Gastroesophageal sphincter (tissue), 4 donors: ENCODE results near the gene CCDC61. TPM values are rescaled to one million over a fixed set of nuclear protein-coding genes. Genes with fewer than 3 reads are reported as not detected.

Experiments used
- ATAC-seq: fragments of 150-250 bp; one replicate; pipeline ENCODE4 v1.9.1; 2016; ENCODE audit warnings: mild to moderate bottlenecking, moderate library complexity
- H3K27ac ChIP-seq, 4 donors: fragments of 200-600 bp; sonication (generic) in 3 of 4; 1 replicate in 3 of 4; 2 replicates in 1 of 4; pipeline ENCODE4 v1.5.1; 2016 to 2019
- H3K27me3 ChIP-seq: fragments of 200-600 bp; sonication (generic); one replicate; pipeline ENCODE4 v1.5.1; 2019
- H3K36me3 ChIP-seq, 2 donors: fragments of 200-600 bp; sonication (generic); one replicate each; pipeline ENCODE4 v1.5.1; 2019; ENCODE audit warnings: control low read depth in 1 of 2
- H3K4me1 ChIP-seq, 3 donors: fragments of 200-600 bp; sonication (generic); 1 replicate in 2 of 3; 2 replicates in 1 of 3; pipeline ENCODE4 v1.5.1; 2016 to 2019; ENCODE audit warnings: control low read depth in 2 of 3
- H3K4me3 ChIP-seq, 2 donors: fragments of 200-600 bp; sonication (generic); one replicate each; pipeline ENCODE4 v1.5.1; 2019; ENCODE audit warnings: mild to moderate bottlenecking in 1 of 2, moderate library complexity in 1 of 2
- H3K9me3 ChIP-seq, 3 donors: fragments of 200-600 bp; sonication (generic); one replicate each; pipeline ENCODE4 v1.5.1; 2017 to 2019; ENCODE audit warnings: control low read depth in 2 of 3
- EP300 ChIP-seq: sonication (generic); formaldehyde crosslinking; IDR thresholded peaks from one replicate; pipeline ENCODE4 v1.6.1; 2017; ENCODE audit warnings: antibody characterized with exemption, mild to moderate bottlenecking
- POLR2A ChIP-seq, 2 donors: fragments of 450-650 bp; IDR thresholded peaks; one replicate each; pipeline ENCODE4 v1.6.1; 2017; ENCODE audit warnings: antibody characterized with exemption in 2 of 2, mild to moderate bottlenecking in 2 of 2, moderate library complexity in 1 of 2
- POLR2AphosphoS5 ChIP-seq: sonication (generic); formaldehyde crosslinking; IDR thresholded peaks from one replicate; pipeline ENCODE4 v1.6.1; 2017; ENCODE audit warnings: antibody characterized with exemption
- WGBS, 2 donors: methylation state at CpG; one replicate each; pipeline ENCODE4 v1.1.5; 2018; ENCODE audit warnings: low coverage in 1 of 2; 5-methylcytosine and 5-hydroxymethylcytosine counted together
- total RNA-seq, 4 donors: library from RNA; depleted of rRNA; stranded (reverse); fragments of >200 nt; gene quantifications; one replicate each; pipeline ENCODE4 v1.1.0, GENCODE V29; 2016
- TF ChIP-seq, protein P1 (sequence below), 4 experiments: fragments of 200-600 bp in 2 of 4; fragments of 450-650 bp in 2 of 4; sonication (generic) in 1 of 4; IDR thresholded peaks; one replicate each; pipeline ENCODE4 v1.5.1; 2017 to 2019; ENCODE audit warnings: antibody characterized with exemption in 4 of 4, mild to moderate bottlenecking in 2 of 4, moderate library complexity in 2 of 4

CCDC61 gene
- total RNA-seq, 4 donors from 2014 or later, result 4.2 to 9.4 (median 6.4) TPM

DNA sequence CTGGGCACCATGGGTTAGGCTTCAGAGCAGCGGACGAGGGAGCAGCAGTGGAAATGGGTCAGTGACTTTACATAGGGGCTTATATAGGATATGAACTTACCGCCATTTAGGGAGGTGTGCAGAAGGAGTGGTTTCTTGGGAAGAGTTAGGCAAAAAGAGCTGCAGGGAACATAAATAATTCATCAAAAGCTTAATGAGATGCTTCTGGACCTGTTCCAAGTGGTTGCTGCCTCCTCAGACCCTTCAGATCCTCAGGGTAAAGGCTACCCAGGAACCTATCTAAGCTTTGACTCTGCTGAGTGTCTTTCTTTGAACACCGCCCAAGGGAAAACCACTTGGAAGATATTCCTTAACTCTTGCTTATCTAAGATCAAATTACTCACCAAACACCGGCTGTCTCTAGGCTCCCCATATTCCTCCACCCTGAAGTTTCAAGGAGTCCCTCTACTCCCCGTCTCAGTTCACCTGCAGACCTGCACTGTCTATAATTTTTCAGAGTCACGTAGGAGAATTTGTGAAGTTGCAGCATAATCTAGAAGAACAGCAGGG, 45.8 kb downstream of the CCDC61 start, which contains the start of gene IGFL4:
Gene IGFL4 (minus strand): TSS at position 51 of the 549 bp plus-strand sequence. CDS start 40 bp downstream, at position 11.
- no peak for TF ChIP-seq POLR2A (IDR thresholded peaks at IDR 0.05)
- TF ChIP-seq, protein P1, sequence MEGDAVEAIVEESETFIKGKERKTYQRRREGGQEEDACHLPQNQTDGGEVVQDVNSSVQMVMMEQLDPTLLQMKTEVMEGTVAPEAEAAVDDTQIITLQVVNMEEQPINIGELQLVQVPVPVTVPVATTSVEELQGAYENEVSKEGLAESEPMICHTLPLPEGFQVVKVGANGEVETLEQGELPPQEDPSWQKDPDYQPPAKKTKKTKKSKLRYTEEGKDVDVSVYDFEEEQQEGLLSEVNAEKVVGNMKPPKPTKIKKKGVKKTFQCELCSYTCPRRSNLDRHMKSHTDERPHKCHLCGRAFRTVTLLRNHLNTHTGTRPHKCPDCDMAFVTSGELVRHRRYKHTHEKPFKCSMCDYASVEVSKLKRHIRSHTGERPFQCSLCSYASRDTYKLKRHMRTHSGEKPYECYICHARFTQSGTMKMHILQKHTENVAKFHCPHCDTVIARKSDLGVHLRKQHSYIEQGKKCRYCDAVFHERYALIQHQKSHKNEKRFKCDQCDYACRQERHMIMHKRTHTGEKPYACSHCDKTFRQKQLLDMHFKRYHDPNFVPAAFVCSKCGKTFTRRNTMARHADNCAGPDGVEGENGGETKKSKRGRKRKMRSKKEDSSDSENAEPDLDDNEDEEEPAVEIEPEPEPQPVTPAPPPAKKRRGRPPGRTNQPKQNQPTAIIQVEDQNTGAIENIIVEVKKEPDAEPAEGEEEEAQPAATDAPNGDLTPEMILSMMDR (IDR thresholded peaks at IDR 0.05), result no peak
- no peak for TF ChIP-seq POLR2AphosphoS5
- TF ChIP-seq EP300, result no peak
- 43 to 73% methylated on average over 3 to 7 of the region's 7 CpGs for WGBS, 2 donors
- peaks cover 52% of the 10 kb centered on the region for H3K27me3 ChIP-seq
- H3K36me3 ChIP-seq, result no peaks in the 10 kb centered on the region
- H3K27ac ChIP-seq, result no peak within 1 kb of the TSS
- no peaks in the 10 kb centered on the region for H3K4me1 ChIP-seq
- H3K4me3 ChIP-seq, result no peak within 1 kb of the TSS
- H3K9me3 ChIP-seq, result peaks cover 0 to 19% (median 0%) of the 10 kb centered on the region in 3 donors
- no peak for ATAC-seq

DNA sequence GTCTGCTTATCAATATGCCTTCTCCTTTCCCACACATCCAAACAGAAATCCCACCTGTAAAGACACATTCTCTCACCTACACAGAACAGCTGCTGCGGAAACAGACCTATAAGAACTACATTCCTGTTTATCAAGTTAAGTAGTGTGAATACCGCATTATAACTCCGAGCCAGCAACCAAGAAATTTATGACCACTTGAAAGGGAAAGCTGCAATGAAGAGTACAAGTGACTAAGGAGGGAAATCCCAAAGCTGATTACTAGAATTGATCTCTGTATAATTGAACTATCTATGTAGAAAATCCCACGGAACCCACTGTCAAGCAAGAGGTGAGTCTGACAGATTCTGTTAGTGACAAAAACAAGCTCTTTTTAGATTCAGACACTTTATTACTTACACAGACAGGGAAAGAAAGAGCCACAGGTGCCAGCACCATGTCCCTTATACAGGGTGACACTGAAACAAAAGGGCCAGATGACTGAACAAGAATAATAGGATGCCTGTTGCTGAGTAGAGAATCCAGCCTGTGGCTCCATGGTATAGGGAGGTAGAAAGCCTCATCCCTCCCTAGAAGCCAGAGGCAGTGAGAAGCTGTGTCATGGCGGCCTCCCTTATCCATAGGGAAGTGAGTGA, 47.1 kb downstream of the CCDC61 start:
- 77 to 82% methylated on average over 4 of the region's 5 CpGs for WGBS, 2 donors
- peaks cover 0 to 26% (median 0%) of the 10 kb centered on the region in 3 donors for H3K9me3 ChIP-seq
- no peaks in the 10 kb centered on the region for H3K36me3 ChIP-seq
- H3K27me3 ChIP-seq, result peaks cover 56% of the 10 kb centered on the region
- ATAC-seq, result no peak
- H3K4me1 ChIP-seq, result no peaks in the 10 kb centered on the region
- H3K27ac ChIP-seq, result no peak overlapping the region
- TF ChIP-seq POLR2A (IDR thresholded peaks at IDR 0.05) (no peak), POLR2AphosphoS5 (no peak), EP300 (no peak)
- TF ChIP-seq, protein P1 (IDR thresholded peaks at IDR 0.05), result no peak
- H3K4me3 ChIP-seq, result no peak overlapping the region

DNA sequence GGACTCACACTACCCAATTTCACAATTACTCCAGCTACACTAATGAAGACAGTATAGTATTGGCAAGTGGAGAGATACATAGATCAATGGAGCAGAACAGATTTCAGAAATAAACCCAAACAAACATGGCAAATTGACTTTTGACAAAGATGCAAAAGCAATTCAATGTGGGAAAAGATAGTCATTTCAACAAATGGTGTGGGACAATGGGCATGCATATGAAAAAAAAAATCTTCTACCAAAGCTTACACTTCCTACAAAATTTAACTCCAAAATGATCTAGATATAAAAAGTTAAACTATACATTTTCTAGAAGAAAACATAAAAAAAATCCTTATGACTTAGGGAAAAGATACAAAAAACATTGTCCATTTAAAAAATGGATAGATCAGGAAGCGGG, 48.3 kb downstream of the CCDC61 start:
- ATAC-seq, result no peak
- no peaks in the 10 kb centered on the region for H3K36me3 ChIP-seq
- 93% methylated on average over 1 of the region's 1 CpG; no CpG with 5 or more reads in 1 of the 2 donors for WGBS, 2 donors
- TF ChIP-seq POLR2AphosphoS5 (no peak), POLR2A (IDR thresholded peaks at IDR 0.05) (no peak), EP300 (no peak)
- TF ChIP-seq, protein P1 (IDR thresholded peaks at IDR 0.05), result no peak
- no peak overlapping the region for H3K27ac ChIP-seq
- H3K27me3 ChIP-seq, result peaks cover 62% of the 10 kb centered on the region
- no peak overlapping the region for H3K4me3 ChIP-seq
- peaks cover 0 to 26% (median 0%) of the 10 kb centered on the region in 3 donors for H3K9me3 ChIP-seq
- H3K4me1 ChIP-seq, result no peaks in the 10 kb centered on the region

DNA sequence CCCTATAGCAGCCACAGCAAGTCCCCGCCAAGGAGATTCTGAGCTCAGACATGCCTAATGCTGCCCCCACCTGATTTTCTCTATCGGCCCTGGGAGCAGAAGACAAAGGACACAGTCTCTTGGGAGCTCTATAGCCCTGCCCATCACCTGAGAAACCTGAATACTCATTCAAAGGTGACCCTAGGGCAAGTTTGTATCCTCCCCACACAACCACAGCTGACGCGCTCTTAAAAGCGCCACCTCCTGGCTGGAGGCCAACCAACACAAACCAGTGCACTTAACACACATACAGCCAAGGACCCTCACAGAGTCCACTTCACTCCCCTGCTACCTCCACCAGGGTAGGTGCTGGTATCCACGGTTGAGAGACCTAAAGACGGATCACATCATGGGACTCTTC, 54.3 kb downstream of the CCDC61 start:
- Histone ChIP-seq H3K4me3 (no peak overlapping the region), H3K4me1 (no peaks in the 10 kb centered on the region), H3K27me3 (peaks cover 55% of the 10 kb centered on the region), H3K27ac (no peak overlapping the region), H3K36me3 (no peaks in the 10 kb centered on the region), H3K9me3 (peaks cover 0 to 27% (median 0%) of the 10 kb centered on the region in 3 donors)
- ATAC-seq, result no peak
- no peak for TF ChIP-seq EP300
- TF ChIP-seq POLR2AphosphoS5, result no peak
- TF ChIP-seq POLR2A (IDR thresholded peaks at IDR 0.05), result no peak
- TF ChIP-seq, protein P1 (IDR thresholded peaks at IDR 0.05), result no peak
- 24 to 86% methylated on average over 2 to 3 of the region's 7 CpGs for WGBS, 2 donors

DNA sequence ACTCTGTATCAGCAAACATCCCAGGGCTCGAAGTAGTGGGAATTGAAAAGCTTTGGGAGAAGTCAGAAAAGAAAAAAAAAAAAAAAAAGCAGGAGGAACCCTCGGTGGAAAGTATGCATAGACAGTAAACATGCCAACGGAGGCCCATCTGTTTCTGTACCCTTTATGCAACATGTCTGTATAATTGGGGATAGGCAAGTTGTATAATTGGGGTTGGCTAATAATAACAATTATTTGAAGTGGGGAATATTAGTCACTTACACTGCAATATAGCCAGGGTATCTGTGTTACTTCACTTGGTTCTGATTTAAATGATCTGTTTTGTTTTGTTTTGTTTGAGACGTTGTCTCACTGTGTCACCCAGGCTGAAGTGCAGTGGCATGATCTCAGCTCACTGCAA, 57.6 kb downstream of the CCDC61 start:
- Histone ChIP-seq H3K27ac (no peak overlapping the region), H3K4me3 (no peak overlapping the region), H3K36me3 (no peaks in the 10 kb centered on the region), H3K9me3 (peaks cover 0 to 10% (median 0%) of the 10 kb centered on the region in 3 donors), H3K27me3 (peaks cover 58% of the 10 kb centered on the region), H3K4me1 (no peaks in the 10 kb centered on the region)
- 20 to 41% methylated on average over 2 to 4 of the region's 4 CpGs for WGBS, 2 donors
- no peak for TF ChIP-seq POLR2A (IDR thresholded peaks at IDR 0.05)
- no peak for TF ChIP-seq EP300
- TF ChIP-seq, protein P1 (IDR thresholded peaks at IDR 0.05), result no peak
- TF ChIP-seq POLR2AphosphoS5, result no peak
- ATAC-seq, result no peak
